PC-3 (cell line): ENCODE results near the gene ALDH3A2. TPM values are rescaled to one million over a fixed set of nuclear protein-coding genes. Genes with fewer than 3 reads are reported as not detected.

Experiments
- ATAC-seq: fragments of 200-7000 bp; cut with Tn5 transposase; 2 replicates; pipeline ENCODE4 v1.9.1; 2020; ENCODE audit warnings: mild to moderate bottlenecking, moderate library complexity
- BruUV-seq: library from RNA; stranded (reverse); fragments of 400-500 nt; replicated peaks from 2 replicates; lab custom pipeline; 2021; lab: Mats Ljungman, UMichigan
- CTCF ChIA-PET: fragments of 300-600 bp; sonication (Branson Sonifier 250); formaldehyde crosslinking; loops from one replicate; lab custom pipeline; 2022; ENCODE audit warnings: antibody characterized with exemption; lab: Charles Lee
- POLR2A ChIA-PET: fragments of 300-600 bp; sonication (Branson Sonifier 250); formaldehyde crosslinking; loops from one replicate; lab custom pipeline; 2022; ENCODE audit warnings: antibody characterized with exemption; ENCODE audit not compliant: unreplicated experiment; lab: Charles Lee
- DNase-seq: peaks from one replicate; pipeline ENCODE4 v3.0.0-alpha.2; 2015
- H2AFZ ChIP-seq: fragments of 300-600 bp; sonication (generic); 2 replicates; pipeline ENCODE4 v1.6.0; 2016; ENCODE audit warnings: antibody characterized with exemption, low read length
- H3F3A ChIP-seq: fragments of 300-600 bp; sonication (generic); one replicate; pipeline ENCODE4 v1.6.0; 2017; ENCODE audit warnings: antibody characterized with exemption, low read length, control low read depth, mild to moderate bottlenecking; ENCODE audit not compliant: unreplicated experiment
- H3K27ac ChIP-seq: fragments of 300-600 bp; sonication (generic); 2 replicates; pipeline ENCODE4 v1.5.1; 2016; ENCODE audit warnings: mild to moderate bottlenecking, low read length
- H3K27me3 ChIP-seq: fragments of 300-600 bp; sonication (generic); 2 replicates; pipeline ENCODE4 v1.6.1; 2016; ENCODE audit warnings: low read length, mixed read lengths
- H3K36me3 ChIP-seq: fragments of 300-600 bp; sonication (generic); 2 replicates; pipeline ENCODE4 v1.6.1; 2016; ENCODE audit warnings: low read depth, mixed run types, low read length, mixed read lengths
- H3K4me1 ChIP-seq: fragments of 300-600 bp; sonication (generic); 2 replicates; pipeline ENCODE4 v1.5.1; 2016; ENCODE audit warnings: low read length; ENCODE audit not compliant: insufficient read depth
- H3K4me2 ChIP-seq: fragments of 300-600 bp; sonication (generic); 2 replicates; pipeline ENCODE4 v1.6.0; 2016; ENCODE audit warnings: low read length
- H3K4me3 ChIP-seq: fragments of 300-600 bp; sonication (generic); 2 replicates; pipeline ENCODE4 v1.5.1; 2016; ENCODE audit warnings: mild to moderate bottlenecking, low read length, mixed read lengths
- H3K79me2 ChIP-seq: fragments of 300-600 bp; sonication (generic); 2 replicates; pipeline ENCODE4 v1.6.1; 2017; ENCODE audit warnings: low read length, mixed read lengths
- H3K9ac ChIP-seq: fragments of 300-600 bp; sonication (generic); 2 replicates; pipeline ENCODE4 v1.6.0; 2016; ENCODE audit warnings: mild to moderate bottlenecking, low read length
- H3K9me2 ChIP-seq: fragments of 300-600 bp; sonication (generic); replicated peaks from 2 replicates; pipeline ENCODE4 v1.6.1; 2016; ENCODE audit warnings: mixed run types, low read length, mixed read lengths
- H3K9me3 ChIP-seq: fragments of 300-600 bp; sonication (generic); 2 replicates; pipeline ENCODE4 v1.6.1; 2016; ENCODE audit warnings: low read length, mixed read lengths
- H4K20me1 ChIP-seq: fragments of 300-600 bp; sonication (generic); 2 replicates; pipeline ENCODE4 v1.6.1; 2016; ENCODE audit warnings: low read length, mixed read lengths
- EZH2 ChIP-seq: fragments of 300-600 bp; sonication (generic); IDR thresholded peaks from one replicate; pipeline ENCODE4 v1.6.1; 2017; ENCODE audit warnings: antibody characterized with exemption, mild to moderate bottlenecking, low read length; ENCODE audit not compliant: unreplicated experiment
- EZH2phosphoT487 ChIP-seq: fragments of 300-600 bp; sonication (generic); IDR thresholded peaks from 2 replicates; pipeline ENCODE4 v1.6.1; 2018; ENCODE audit warnings: mild to moderate bottlenecking, antibody characterized with exemption, low read length, borderline replicate concordance
- intact Hi-C: fragments of 100-400 bp; cut with micrococcal nuclease; formaldehyde crosslinking; loops from 2 replicates; pipeline ENCODE4 v1.9.0; 2023
- total RNA-seq: library from RNA; depleted of rRNA; stranded (reverse); fragments of >200 nt; gene quantifications from 2 replicates; pipeline ENCODE4 v1.2.3, GENCODE V29; 2014
- TF ChIP-seq, protein P1 (sequence below): fragments of 300-600 bp; sonication (generic); conservative IDR thresholded peaks from 2 replicates; pipeline ENCODE4 v1.5.1; 2017; ENCODE audit warnings: antibody characterized with exemption, low read depth, mild to moderate bottlenecking, low read length

ALDH3A2 gene
- total RNA-seq, 1 experiment from 2014 or later = 125 TPM

DNA sequence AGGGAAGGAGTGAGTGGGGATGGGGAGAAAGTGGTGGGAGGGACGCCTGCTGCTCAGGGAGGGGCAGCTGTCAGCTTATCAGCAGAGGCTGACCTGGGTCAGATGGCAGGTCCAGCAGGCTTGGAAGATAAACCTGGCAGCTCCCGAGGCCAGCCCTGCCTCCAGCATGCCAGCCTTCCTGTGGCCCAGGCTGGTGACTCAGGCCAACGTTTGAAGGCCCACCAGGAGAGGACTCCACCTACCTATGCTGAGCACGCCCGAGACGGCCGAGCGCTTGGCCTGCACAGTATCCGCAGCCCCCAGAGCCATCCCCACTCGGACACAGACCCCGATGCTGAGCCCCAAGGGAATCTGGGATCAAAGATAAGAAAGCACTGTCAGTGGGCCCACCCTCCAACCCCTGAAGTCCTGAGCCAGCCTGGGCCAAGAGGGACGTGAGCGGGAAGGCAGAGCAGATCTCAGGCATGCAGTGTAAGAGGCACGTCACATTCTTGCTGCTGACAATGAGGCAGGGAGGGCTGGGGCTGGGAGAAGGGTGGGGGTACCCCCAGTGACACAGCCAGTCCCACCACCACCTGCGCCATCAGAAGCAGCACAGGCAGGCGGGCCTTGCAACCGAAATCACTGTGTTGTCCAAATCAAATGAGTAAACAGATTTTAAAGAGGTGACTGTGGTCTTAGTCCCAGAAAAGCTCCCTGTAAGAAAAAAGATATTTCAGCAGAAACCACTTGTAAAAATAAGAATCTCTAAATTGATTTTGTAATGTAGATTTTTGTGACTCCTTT is 55.5 kb downstream of the ALDH3A2 start:
- H3K9me2 ChIP-seq = no peaks in the 10 kb centered on the region
- H3K36me3 ChIP-seq = no peaks in the 10 kb centered on the region
- H4K20me1 ChIP-seq = no peaks in the 10 kb centered on the region
- ChIA-PET CTCF (no interaction called here), POLR2A (no interaction called here)
- no peaks in the 10 kb centered on the region for H3F3A ChIP-seq
- no peak overlapping the region for H3K4me3 ChIP-seq
- no peaks in the 10 kb centered on the region for H3K9me3 ChIP-seq
- intact Hi-C loops = no loop called here
- H3K79me2 ChIP-seq = no peaks in the 10 kb centered on the region
- BruUV-seq = no TSS peak
- H3K4me1 ChIP-seq = no peaks in the 10 kb centered on the region
- no peak overlapping the region for H2AFZ ChIP-seq
- H3K27ac ChIP-seq = no peak overlapping the region
- no peak overlapping the region for H3K9ac ChIP-seq
- H3K27me3 ChIP-seq = no peaks in the 10 kb centered on the region
- H3K4me2 ChIP-seq = no peak overlapping the region
- TF ChIP-seq EZH2 (no peak), EZH2phosphoT487 (no peak)
- TF ChIP-seq, protein P1, sequence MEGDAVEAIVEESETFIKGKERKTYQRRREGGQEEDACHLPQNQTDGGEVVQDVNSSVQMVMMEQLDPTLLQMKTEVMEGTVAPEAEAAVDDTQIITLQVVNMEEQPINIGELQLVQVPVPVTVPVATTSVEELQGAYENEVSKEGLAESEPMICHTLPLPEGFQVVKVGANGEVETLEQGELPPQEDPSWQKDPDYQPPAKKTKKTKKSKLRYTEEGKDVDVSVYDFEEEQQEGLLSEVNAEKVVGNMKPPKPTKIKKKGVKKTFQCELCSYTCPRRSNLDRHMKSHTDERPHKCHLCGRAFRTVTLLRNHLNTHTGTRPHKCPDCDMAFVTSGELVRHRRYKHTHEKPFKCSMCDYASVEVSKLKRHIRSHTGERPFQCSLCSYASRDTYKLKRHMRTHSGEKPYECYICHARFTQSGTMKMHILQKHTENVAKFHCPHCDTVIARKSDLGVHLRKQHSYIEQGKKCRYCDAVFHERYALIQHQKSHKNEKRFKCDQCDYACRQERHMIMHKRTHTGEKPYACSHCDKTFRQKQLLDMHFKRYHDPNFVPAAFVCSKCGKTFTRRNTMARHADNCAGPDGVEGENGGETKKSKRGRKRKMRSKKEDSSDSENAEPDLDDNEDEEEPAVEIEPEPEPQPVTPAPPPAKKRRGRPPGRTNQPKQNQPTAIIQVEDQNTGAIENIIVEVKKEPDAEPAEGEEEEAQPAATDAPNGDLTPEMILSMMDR = no peak
- DNase-seq (no peak), ATAC-seq (no peak)

DNA sequence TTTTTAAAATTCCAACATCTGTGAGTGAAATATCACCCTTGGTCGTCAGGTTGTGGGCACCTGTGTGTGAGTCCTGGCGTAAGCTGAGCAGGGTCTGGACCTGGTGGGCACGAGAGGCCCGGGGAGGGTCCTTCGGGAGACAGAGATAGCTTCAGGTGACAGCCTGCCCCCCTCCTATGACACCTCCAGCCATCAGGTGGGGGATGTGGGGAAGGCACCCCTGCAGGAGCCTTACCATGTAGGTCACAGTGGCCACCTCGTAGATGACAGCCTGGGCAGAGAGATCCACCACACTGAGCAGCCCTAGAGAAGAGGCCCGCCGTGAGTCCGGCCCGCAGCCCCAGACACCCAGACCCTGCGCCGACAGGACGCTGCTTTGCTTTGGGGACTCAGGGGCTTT is 56.6 kb downstream of the ALDH3A2 start:
- Histone ChIP-seq H3K9me3 (no peaks in the 10 kb centered on the region), H3K9ac (no peak overlapping the region), H4K20me1 (no peaks in the 10 kb centered on the region), H3K9me2 (no peaks in the 10 kb centered on the region), H3K4me3 (no peak overlapping the region), H3K79me2 (no peaks in the 10 kb centered on the region), H3K4me2 (no peak overlapping the region), H3F3A (no peaks in the 10 kb centered on the region), H3K4me1 (no peaks in the 10 kb centered on the region), H2AFZ (no peak overlapping the region), H3K27ac (no peak overlapping the region), H3K36me3 (no peaks in the 10 kb centered on the region), H3K27me3 (no peaks in the 10 kb centered on the region)
- BruUV-seq = no TSS peak
- intact Hi-C loops = no loop called here
- no peak for DNase-seq
- ChIA-PET CTCF (no interaction called here), POLR2A (no interaction called here)
- TF ChIP-seq EZH2 (no peak), EZH2phosphoT487 (no peak)
- TF ChIP-seq, protein P1 = no peak
- no peak for ATAC-seq
